NCI-H510A (cell line): ENCODE measurements around the gene HAUS5.

Source experiments
- DNase-seq: peaks from one replicate; lab custom pipeline; 2025; lab: John Stamatoyannopoulos, UW

HAUS5 gene

DNA sequence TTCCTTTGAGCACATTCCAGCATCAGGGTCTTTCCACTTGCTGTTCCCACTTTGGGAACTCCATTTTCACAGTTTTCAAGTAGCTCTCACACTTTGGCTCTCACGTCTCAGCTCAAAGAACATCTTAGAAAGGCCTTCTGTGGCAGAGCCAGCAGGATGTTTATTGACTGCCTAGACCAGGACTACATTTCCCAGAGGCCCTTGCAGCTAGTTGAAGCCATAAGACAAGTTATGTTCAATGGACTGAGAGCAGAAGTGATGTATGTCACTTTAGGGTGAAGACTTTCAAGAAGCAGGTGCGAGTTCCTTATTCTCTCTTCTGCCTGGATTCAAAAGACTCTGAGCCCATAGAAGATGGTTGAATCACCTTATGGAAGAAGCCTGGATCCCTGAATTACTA, 4.3 kb upstream of the HAUS5 start:
- no peak for DNase-seq

DNA sequence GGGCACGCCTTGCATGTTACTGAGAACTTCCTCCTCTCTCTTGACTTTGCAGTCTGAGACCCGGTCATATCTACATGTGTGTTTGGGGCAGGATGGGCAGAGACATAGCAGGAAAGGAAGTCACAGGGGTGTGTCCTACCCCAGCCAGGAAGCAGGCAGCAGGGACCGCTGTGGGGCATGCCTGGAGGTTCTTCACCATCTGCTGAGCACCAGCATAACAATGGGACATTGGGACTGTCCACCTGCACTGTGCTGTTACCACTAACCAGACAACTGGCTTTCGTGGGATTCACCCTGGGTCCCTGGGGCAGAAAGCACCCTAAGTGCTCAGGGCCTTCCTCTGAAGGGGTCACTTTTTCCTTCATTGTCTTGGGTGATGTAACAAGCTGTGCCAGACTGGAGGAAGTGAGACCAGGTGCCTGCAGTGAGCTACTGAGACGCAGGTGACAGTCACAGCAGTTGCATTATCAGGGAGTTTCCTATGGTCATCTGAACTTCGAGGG, 2.6 kb upstream of the HAUS5 start:
- no peak for DNase-seq

DNA sequence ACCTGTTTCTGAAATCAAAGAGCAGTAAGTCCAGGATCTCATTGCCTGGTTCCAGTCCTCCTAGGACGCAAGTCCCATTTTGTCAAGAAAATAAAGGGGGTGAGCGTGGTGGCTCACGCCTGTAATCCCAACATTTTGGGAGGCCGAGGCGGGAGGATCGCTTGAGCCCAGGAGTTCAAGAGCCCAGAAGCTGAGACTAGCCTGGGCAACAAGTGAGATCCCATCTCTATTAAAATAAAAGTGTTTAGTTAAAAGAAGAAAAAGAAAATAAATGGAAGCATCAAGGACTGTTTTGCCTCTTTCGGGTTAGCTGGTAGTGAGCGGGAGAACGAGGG, 344 bp upstream of the HAUS5 start:
- DNase-seq, result no peak

DNA sequence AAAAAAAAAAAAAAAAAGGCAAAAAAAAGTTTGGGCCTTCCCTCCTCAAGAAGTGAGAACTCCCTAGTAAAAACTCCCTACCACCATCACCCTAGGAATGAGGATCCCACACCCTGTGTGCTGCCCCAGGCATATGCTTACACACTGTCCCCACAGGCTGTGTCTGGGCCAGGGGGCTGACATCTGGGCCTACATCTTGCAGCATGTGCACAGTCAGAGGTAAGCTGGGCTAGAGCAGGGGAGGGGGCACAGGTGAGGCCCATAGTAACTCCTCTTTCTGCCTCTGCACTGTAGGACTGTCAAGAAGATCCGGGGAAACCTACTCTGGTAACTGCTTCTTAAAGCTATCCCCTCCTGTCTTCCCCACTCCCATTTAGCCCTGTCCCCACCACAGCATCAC, 1.0 kb downstream of the HAUS5 start:
- DNase-seq, result no peak

DNA sequence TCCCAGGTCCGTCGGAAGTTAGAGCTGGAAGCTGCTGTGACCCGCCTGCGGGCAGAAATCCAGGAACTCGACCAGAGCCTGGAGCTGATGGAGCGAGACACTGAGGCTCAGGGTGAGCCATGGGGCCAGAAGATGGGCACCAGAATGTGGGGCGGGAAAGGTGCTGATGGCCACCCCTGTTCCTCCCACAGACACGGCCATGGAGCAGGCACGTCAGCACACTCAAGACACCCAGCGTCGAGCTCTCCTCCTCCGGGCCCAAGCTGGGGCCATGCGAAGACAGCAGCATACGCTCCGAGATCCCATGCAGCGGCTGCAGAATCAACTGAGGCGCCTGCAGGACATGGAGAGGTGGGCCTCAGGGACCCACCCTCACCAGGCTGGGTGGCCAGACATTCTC, 2.5 kb downstream of the HAUS5 start:
- no peak for DNase-seq

DNA sequence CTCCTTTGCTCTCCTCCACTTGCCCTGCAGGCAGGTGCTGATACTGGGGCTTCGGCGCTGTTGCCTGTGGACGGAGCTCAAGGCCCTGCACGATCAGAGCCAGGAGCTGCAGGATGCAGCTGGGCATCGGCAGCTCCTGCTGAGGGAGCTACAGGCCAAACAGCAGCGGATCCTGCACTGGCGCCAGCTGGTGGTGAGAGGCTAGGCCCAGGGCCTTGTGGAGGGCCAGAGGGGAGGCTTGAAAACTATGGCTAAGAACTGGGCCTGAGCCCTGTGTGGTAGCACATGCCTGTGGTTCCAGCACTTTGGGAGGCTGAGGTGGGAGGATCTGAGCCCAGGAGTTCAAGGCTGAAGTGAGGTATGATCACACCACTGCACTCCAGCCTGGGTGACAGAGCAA, 6.3 kb downstream of the HAUS5 start:
- DNase-seq, result no peak

DNA sequence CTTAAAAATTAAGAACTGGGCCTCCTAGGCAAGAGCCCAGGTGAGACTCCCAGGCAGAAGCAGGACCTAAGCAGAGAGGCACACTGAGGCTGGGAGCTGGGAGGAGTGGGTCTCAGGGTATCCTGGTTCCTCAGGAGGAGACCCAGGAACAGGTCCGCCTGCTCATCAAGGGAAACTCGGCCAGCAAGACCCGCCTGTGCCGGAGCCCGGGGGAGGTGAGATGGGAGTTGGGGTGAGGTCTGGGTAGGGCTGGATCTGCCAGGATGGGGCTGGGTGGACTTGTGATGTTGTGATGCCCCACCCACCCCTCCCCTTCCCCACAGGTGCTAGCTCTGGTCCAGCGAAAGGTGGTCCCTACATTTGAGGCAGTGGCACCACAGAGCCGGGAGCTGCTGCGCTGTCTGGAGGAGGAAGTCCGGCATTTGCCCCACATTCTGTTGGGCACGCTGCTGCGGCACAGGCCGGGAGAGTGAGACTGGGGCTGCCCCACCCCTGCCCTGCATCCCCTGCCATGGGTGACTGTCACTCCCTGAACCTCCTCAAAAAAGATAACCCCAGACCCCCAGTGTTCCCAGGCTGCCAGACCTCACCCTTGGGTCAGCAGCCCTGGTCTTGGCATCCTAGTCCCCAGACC, 6.9 kb downstream of the HAUS5 start:
- DNase-seq, result no peak

DNA sequence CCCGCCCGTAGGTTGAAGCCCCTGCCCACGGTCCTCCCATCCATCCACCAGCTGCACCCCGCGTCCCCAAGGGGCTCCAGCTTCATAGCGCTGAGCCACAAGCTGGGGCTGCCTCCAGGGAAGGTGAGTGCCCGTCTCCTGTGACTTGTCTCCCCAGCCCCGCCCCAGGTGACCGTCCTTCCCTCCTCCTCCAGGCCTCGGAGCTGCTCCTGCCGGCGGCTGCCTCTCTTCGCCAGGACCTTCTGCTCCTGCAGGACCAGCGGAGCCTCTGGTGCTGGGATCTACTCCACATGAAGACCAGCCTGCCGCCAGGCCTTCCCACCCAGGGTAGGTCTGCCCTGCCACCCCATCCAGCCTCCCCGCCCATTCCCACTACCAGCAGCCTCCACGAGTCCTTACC, 7.5 kb downstream of the HAUS5 start:
- no peak for DNase-seq

DNA sequence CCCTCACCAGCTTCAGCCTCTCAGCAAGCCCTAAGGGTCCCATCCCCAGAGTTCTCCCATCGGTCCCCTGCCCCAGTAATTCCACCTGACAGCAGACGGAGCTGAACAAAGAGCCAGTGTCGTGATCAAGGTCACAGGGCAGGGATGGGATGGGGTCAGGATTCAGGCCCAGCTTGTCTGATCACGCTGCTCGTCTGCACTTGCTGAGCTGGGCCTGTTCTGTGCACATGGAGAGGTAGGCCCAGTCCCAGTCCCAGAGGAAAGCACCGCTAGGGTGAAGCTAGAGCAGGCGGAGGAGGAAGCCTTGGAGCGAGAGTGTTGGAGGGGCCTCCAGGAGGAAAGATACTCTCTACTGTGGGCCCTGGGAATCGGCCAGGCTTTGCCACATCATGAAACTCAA, 9.2 kb downstream of the HAUS5 start:
- no peak for DNase-seq

DNA sequence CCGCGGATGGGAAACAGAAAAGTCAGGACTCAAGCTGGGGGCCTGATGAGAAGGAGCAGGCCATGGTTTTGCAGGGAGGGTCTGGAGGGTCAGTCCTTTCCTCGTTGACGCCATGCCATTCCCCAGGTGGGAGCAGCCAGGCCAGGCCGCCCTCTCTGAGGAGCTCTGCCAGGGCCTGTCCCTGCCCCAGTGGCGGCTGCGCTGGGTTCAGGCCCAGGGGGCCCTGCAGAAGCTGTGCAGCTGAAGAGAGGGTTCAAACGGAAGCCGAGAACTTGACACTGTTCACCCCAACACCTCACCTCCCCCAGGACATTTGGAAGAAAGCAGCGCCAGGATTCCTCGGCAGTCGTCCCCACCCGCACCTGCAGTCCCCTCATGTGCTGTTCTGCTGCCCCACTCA, 10.2 kb downstream of the HAUS5 start:
- DNase-seq, result no peak

DNA sequence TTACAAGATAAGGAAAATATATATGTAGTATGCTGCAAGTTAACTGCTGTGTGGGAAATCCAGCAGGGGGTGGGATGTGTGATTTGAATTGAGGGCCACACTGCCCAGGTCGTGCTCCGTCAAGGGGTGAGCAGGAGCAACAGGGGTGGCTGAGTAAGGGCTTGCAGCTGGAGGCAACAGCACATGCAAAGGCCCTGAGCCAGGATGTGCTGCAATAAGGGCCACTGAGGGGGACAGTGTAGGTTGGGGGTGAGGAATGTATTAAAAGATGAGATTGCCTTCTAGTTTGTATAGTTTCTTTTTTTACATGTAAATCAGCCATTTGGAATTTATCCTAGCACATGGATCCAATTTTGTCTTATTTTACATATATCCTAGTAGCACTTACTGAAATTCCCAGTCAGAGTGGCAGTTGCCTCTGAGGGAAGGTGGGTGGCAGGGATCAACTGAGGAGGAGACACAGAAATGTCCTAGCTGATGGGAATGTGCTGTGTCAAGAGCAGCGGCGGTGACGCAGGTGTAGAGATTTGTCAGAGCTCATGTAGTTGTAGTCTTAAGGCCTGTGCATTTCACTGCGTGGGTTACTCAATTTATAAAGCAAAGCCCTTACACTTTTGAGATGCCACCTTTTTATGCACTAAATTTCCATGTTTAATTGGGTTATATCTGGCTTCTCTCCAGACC, 10.9 kb downstream of the HAUS5 start:
- DNase-seq, result no peak

DNA sequence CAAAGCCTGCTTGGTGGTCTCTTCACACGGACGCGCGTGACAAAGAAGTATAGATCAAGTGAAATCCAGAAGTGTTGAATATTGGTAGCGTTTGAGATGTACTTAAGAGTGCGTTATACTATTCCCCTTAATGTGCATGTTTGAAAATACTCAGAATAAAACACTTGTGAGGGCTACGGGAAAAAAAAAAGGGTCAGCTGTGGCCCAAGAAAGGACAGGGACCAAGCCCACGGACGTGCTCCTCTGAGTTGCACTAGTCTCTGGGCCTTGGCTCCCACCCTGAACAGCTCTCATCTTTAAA, 15.7 kb downstream of the HAUS5 start:
- DNase-seq, result no peak

DNA sequence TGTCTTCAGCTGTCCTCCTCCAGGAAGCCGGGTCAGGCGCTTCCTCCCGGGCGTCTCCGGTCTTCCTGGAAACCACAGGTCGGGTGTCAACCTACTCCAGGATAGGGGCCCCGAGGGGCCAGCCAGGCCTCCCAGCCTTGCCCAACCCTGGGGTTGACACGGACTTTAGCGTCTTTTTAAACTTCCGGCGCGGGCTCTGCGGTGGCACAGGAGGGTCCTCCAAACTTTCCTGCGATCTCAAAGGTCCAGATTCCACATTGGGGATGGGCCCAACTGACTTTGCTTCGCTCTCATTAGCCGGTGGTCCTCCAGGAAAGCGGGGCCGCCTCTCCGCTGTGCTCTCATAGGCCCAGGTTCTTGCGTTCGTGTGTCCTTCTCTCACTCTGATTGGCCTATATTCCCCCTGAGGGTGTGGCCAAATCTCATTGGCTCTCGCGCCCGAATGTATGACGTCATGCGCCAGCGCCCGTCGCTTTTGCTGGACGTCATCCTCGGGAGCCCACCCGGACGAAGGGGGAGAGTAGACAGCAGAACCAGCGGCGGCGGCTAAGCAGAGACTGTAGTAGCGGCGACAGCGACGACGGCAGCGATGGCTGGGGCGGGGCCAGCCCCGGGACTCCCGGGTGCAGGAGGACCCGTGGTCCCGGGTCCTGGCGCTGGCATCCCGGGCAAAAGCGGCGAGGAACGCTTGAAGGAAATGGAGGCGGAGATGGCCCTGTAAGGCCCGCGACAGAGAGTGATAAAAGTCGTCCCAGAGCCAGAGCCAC, 16.2 kb downstream of the HAUS5 start, which contains the start of gene RBM42:
TSS of gene RBM42 (plus strand) at position 472 of the 767 bp plus-strand sequence. CDS start at position 590, 118 bp downstream.
- peak; percentile 98 for DNase-seq

DNA sequence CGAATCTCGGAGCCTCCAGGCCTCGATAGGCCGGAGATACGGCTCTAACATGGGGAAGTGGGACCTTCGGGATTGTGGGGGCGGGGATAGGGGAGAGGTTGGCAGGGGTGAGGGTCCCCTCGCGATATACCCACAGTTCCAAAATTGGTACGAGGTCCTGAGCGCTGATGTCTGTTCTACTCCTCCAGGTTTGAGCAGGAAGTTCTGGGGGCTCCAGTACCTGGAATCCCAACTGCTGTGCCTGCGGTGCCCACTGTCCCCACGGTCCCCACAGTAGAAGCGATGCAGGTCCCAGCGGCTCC, 16.7 kb downstream of the HAUS5 start:
- no peak for DNase-seq

DNA sequence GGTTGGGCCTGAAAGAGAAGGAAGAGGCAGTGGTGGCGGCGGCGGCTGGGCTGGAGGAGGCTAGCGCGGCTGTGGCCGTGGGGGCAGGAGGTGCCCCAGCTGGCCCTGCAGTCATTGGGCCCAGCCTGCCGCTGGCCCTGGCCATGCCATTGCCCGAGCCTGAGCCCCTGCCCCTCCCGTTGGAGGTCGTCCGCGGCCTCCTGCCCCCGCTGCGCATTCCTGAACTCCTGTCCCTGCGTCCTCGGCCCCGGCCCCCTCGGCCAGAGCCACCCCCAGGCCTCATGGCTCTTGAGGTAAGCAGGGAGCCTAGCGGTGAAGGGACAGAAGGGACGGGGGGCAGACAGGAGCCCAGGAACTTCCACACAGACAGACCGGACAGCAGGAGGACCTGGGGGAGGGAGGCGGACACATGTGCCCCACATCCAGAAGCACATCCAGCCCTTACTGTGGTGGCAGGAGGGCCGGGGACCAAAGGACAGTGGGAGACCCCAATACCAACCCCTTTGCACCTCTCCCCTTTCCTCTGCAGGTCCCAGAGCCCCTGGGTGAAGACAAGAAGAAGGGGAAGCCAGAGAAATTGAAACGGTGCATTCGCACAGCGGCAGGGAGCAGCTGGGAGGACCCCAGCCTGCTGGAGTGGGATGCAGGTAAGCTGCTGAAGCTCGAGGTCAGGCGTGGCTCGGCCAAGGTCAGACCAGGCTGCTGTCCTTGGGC, 21.3 kb downstream of the HAUS5 start:
- no peak for DNase-seq

DNA sequence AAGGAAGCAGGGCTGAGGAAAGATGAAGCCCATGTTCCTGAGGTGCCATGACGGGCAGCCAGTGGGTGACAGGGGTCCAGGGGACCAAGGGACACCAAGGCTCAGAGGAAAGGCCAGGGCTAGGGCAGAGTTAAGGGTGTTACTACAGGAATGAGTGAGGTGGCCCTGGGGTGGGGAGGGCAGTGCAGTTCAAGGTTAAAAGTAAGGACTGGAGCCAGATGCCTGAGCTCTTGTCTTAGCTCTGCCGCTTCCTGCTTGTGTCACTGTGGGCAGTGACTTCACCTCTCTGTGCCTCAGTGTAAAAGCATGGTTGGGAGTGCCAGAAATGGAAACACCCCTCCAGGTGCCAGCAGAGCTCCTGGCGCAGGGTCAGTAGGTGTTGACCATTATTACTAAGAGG, 24.1 kb downstream of the HAUS5 start:
- no peak for DNase-seq

DNA sequence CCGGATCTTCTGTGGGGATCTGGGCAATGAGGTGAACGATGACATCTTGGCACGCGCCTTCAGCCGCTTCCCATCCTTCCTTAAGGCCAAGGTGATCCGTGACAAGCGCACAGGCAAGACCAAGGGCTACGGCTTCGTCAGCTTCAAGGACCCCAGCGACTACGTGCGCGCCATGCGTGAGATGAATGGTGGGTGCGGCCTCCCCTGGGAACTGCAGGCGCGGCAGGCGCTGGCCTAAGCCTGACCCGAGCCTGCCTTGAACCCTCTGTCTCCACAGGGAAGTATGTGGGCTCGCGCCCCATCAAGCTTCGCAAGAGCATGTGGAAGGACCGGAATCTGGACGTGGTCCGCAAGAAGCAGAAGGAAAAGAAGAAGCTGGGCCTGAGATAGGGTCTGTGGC, 24.6 kb downstream of the HAUS5 start:
- no peak for DNase-seq

DNA sequence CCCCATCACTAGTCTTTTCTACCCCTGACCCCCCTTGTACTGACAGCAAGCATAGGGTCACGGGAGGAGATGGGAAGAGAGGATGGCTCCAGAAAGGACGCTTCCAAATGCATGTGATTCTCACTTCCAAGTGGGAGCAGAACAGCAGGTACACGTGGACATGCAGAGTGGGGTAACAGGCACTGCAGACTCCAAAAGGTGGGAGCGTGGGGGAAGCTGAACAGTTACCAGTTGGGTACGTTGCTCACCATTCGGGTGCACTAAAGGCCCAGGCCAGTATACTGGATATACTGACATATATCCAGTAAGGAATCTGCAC, 26.7 kb downstream of the HAUS5 start:
- no peak for DNase-seq

DNA sequence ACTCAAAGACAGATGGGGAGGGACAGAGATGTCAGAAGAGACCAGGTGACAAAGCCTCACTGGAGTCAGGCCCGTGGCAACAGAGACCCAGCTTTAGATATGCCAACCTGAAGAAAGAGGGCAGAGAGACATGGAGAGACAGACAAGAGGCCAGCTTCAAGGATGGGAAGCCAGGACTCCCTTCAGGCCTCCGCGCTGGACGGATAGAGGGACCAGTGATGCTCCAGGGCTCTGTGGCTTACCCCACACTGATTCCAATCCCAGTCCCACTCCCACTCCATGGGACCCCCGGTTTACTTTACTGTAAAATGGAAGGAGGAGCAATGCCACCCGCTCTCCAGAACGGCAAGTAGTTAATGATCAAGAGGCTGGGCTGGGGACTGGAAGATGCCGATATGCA, 27.3 kb downstream of the HAUS5 start:
- no peak for DNase-seq

DNA sequence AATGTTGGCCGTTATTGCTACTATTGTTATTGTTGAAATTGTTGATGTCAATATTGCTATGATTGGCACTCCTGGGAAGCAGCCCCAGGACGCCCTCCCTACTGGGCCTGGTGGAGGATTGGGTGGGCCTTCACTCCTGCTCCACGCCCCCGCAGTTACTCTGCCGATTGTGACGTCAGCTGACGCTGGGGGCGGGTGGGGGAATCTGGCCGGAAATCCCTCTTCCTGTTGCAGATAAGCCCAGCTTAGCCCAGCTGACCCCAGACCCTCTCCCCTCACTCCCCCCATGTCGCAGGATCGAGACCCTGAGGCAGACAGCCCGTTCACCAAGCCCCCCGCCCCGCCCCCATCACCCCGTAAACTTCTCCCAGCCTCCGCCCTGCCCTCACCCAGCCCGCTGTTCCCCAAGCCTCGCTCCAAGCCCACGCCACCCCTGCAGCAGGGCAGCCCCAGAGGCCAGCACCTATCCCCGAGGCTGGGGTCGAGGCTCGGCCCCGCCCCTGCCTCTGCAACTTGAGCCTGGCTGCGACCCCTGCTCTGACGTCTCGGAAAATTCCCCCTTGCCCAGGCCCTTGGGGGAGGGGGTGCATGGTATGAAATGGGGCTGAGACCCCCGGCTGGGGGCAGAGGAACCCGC, 29.1 kb downstream of the HAUS5 start, which contains the start of gene ETV2:
TSS of gene ETV2 (plus strand) at position 231 of the 637 bp plus-strand sequence. CDS start 716 bp downstream, outside the sequence.
- no peak for DNase-seq

DNA sequence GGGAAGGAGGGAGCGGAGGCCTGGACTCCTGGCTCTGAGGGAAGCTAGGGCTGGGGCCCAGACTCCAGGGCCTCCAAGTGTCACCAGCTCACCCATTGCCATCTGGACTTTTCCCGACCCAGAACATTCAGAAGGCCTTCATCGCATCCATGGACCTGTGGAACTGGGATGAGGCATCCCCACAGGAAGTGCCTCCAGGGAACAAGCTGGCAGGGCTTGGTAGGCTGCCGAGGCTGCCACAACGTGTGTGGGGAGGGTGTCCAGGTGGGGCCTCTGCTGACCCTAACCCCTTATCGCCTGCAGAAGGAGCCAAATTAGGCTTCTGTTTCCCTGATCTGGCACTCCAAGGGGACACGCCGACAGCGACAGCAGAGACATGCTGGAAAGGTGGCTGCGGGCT, 29.8 kb downstream of the HAUS5 start:
- DNase-seq, result no peak

DNA sequence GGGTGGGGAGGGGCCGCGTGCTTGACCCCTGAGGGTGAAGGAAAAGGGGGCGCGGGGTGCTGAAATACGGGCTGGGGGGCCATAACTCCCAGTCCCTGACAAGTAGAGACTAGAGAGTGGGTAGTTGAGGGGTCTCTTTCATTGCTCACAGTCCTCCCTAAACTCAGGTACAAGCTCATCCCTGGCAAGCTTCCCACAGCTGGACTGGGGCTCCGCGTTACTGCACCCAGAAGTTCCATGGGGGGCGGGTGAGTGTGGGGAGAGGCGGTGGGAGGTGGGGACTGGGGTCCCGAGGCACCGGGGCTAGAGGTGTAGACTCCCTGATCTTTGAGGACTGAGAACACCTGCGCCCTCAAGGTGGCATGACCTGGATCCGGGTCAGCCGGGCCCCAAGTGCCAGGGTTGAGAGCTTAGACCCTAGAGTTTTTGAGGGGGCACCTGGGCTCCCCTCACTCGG, 30.3 kb downstream of the HAUS5 start:
- DNase-seq, result no peak
